Measurements from ENCODE around the gene CRB2.

The CRB2 gene

GRCh38 chr9:123337971-123338370 is 18.0 kb upstream of the CRB2 start:
- Histone ChIP-seq H3K27ac (ENCODE audit: low read depth, low read length) (no peak overlapping the region), H3K36me3 (ENCODE audit: control insufficient read depth in 5 of 5, insufficient read depth in 5 of 5, low read length in 5 of 5) (no peaks in the 10 kb centered on the region), H3K4me1 (ENCODE audit: control insufficient read depth in 5 of 5, insufficient read depth in 5 of 5, low read length in 5 of 5) (peaks cover 0 to 24% (median 13%) of the 10 kb centered on the region in 5 donors), H3K4me3 (ENCODE audit: low read depth in 1 of 5, low read length in 5 of 5) (no peak overlapping the region), H3K27me3 (ENCODE audit: control insufficient read depth in 5 of 5, insufficient read depth in 4 of 5, low read length in 5 of 5) (peaks cover 0 to 20% (median 9%) of the 10 kb centered on the region in 5 donors), H3K9ac (ENCODE audit: low read length in 5 of 5) (no peak overlapping the region), H3K9me3 (ENCODE audit: control insufficient read depth in 5 of 5, low read length in 5 of 5) (no peaks in the 10 kb centered on the region)

GRCh38 chr9:123338710-123339665 is 17.0 kb upstream of the CRB2 start:
- H3K27ac ChIP-seq (ENCODE audit: low read depth, low read length): no peak overlapping the region
- H3K9me3 ChIP-seq (ENCODE audit: control insufficient read depth in 5 of 5, low read length in 5 of 5): no peaks in the 10 kb centered on the region
- H3K36me3 ChIP-seq (ENCODE audit: control insufficient read depth in 5 of 5, insufficient read depth in 5 of 5, low read length in 5 of 5): no peaks in the 10 kb centered on the region
- peaks cover 0 to 24% (median 13%) of the 10 kb centered on the region in 5 donors for H3K4me1 ChIP-seq (ENCODE audit: control insufficient read depth in 5 of 5, insufficient read depth in 5 of 5, low read length in 5 of 5)
- peaks cover 0 to 20% (median 9%) of the 10 kb centered on the region in 5 donors for H3K27me3 ChIP-seq (ENCODE audit: control insufficient read depth in 5 of 5, insufficient read depth in 4 of 5, low read length in 5 of 5)
- peak overlapping the region in 1 of 5 donors; percentile 51 for H3K9ac ChIP-seq (ENCODE audit: low read length in 5 of 5)
- peak overlapping the region; percentile 23 to 57 (median 37) for H3K4me3 ChIP-seq (ENCODE audit: low read depth in 1 of 5, low read length in 5 of 5)

- Histone ChIP-seq H3K4me3 (ENCODE audit: low read depth in 1 of 5, low read length in 5 of 5) (peak overlapping the region in 4 of 5 donors; percentile 23 to 57 (median 46)), H3K9ac (ENCODE audit: low read length in 5 of 5) (peak overlapping the region in 1 of 5 donors; percentile 51), H3K27ac (ENCODE audit: low read depth, low read length) (no peak overlapping the region), H3K27me3 (ENCODE audit: control insufficient read depth in 5 of 5, insufficient read depth in 4 of 5, low read length in 5 of 5) (peaks cover 0 to 20% (median 9%) of the 10 kb centered on the region in 5 donors), H3K36me3 (ENCODE audit: control insufficient read depth in 5 of 5, insufficient read depth in 5 of 5, low read length in 5 of 5) (no peaks in the 10 kb centered on the region), H3K9me3 (ENCODE audit: control insufficient read depth in 5 of 5, low read length in 5 of 5) (no peaks in the 10 kb centered on the region), H3K4me1 (ENCODE audit: control insufficient read depth in 5 of 5, insufficient read depth in 5 of 5, low read length in 5 of 5) (peaks cover 0 to 24% (median 13%) of the 10 kb centered on the region in 5 donors)
These were observed 16.1 kb upstream of the CRB2 start for GRCh38 chr9:123339666-123340510.

GRCh38 chr9:123341816-123342215 is 14.2 kb upstream of the CRB2 start:
- Histone ChIP-seq H3K4me1 (ENCODE audit: control insufficient read depth in 5 of 5, insufficient read depth in 5 of 5, low read length in 5 of 5) (peaks cover 0 to 19% (median 8%) of the 10 kb centered on the region in 5 donors), H3K27ac (ENCODE audit: low read depth, low read length) (no peak overlapping the region), H3K36me3 (ENCODE audit: control insufficient read depth in 5 of 5, insufficient read depth in 5 of 5, low read length in 5 of 5) (no peaks in the 10 kb centered on the region), H3K9me3 (ENCODE audit: control insufficient read depth in 5 of 5, low read length in 5 of 5) (no peaks in the 10 kb centered on the region), H3K9ac (ENCODE audit: low read length in 5 of 5) (no peak overlapping the region), H3K27me3 (ENCODE audit: control insufficient read depth in 5 of 5, insufficient read depth in 4 of 5, low read length in 5 of 5) (peaks cover 0 to 20% (median 9%) of the 10 kb centered on the region in 5 donors), H3K4me3 (ENCODE audit: low read depth in 1 of 5, low read length in 5 of 5) (no peak overlapping the region)

- Histone ChIP-seq H3K4me3 (ENCODE audit: low read depth in 1 of 5, low read length in 5 of 5) (no peak overlapping the region), H3K27ac (ENCODE audit: low read depth, low read length) (no peak overlapping the region), H3K9me3 (ENCODE audit: control insufficient read depth in 5 of 5, low read length in 5 of 5) (no peaks in the 10 kb centered on the region), H3K4me1 (ENCODE audit: control insufficient read depth in 5 of 5, insufficient read depth in 5 of 5, low read length in 5 of 5) (peaks cover 0 to 19% (median 8%) of the 10 kb centered on the region in 5 donors), H3K27me3 (ENCODE audit: control insufficient read depth in 5 of 5, insufficient read depth in 4 of 5, low read length in 5 of 5) (peaks cover 0 to 20% (median 9%) of the 10 kb centered on the region in 5 donors), H3K36me3 (ENCODE audit: control insufficient read depth in 5 of 5, insufficient read depth in 5 of 5, low read length in 5 of 5) (no peaks in the 10 kb centered on the region), H3K9ac (ENCODE audit: low read length in 5 of 5) (no peak overlapping the region)
These were observed 13.8 kb upstream of the CRB2 start for GRCh38 chr9:123342247-123342646.

GRCh38 chr9:123343443-123344191 is 12.4 kb upstream of the CRB2 start:
- H3K4me3 ChIP-seq (ENCODE audit: low read depth in 1 of 5, low read length in 5 of 5): no peak overlapping the region
- no peak overlapping the region for H3K27ac ChIP-seq (ENCODE audit: low read depth, low read length)
- peaks cover 0 to 29% (median 13%) of the 10 kb centered on the region in 5 donors for H3K27me3 ChIP-seq (ENCODE audit: control insufficient read depth in 5 of 5, insufficient read depth in 4 of 5, low read length in 5 of 5)
- peaks cover 0 to 19% (median 8%) of the 10 kb centered on the region in 5 donors for H3K4me1 ChIP-seq (ENCODE audit: control insufficient read depth in 5 of 5, insufficient read depth in 5 of 5, low read length in 5 of 5)
- no peaks in the 10 kb centered on the region for H3K36me3 ChIP-seq (ENCODE audit: control insufficient read depth in 5 of 5, insufficient read depth in 5 of 5, low read length in 5 of 5)
- H3K9me3 ChIP-seq (ENCODE audit: control insufficient read depth in 5 of 5, low read length in 5 of 5): no peaks in the 10 kb centered on the region
- H3K9ac ChIP-seq (ENCODE audit: low read length in 5 of 5): no peak overlapping the region

- no peaks in the 10 kb centered on the region for H3K9me3 ChIP-seq (ENCODE audit: control insufficient read depth in 5 of 5, low read length in 5 of 5)
- H3K4me3 ChIP-seq (ENCODE audit: low read depth in 1 of 5, low read length in 5 of 5): no peak overlapping the region
- no peak overlapping the region for H3K27ac ChIP-seq (ENCODE audit: low read depth, low read length)
- no peaks in the 10 kb centered on the region for H3K36me3 ChIP-seq (ENCODE audit: control insufficient read depth in 5 of 5, insufficient read depth in 5 of 5, low read length in 5 of 5)
- peaks cover 5 to 29% (median 17%) of the 10 kb centered on the region in 5 donors for H3K27me3 ChIP-seq (ENCODE audit: control insufficient read depth in 5 of 5, insufficient read depth in 4 of 5, low read length in 5 of 5)
- peaks cover 0 to 12% (median 4%) of the 10 kb centered on the region in 5 donors for H3K4me1 ChIP-seq (ENCODE audit: control insufficient read depth in 5 of 5, insufficient read depth in 5 of 5, low read length in 5 of 5)
- no peak overlapping the region for H3K9ac ChIP-seq (ENCODE audit: low read length in 5 of 5)
These were observed 11.6 kb upstream of the CRB2 start for GRCh38 chr9:123344192-123344949.

- Histone ChIP-seq H3K27me3 (ENCODE audit: control insufficient read depth in 5 of 5, insufficient read depth in 4 of 5, low read length in 5 of 5) (peaks cover 5 to 26% (median 17%) of the 10 kb centered on the region in 5 donors), H3K9ac (ENCODE audit: low read length in 5 of 5) (no peak overlapping the region), H3K4me1 (ENCODE audit: control insufficient read depth in 5 of 5, insufficient read depth in 5 of 5, low read length in 5 of 5) (peaks cover 0 to 10% (median 3%) of the 10 kb centered on the region in 5 donors), H3K4me3 (ENCODE audit: low read depth in 1 of 5, low read length in 5 of 5) (no peak overlapping the region), H3K9me3 (ENCODE audit: control insufficient read depth in 5 of 5, low read length in 5 of 5) (no peaks in the 10 kb centered on the region), H3K27ac (ENCODE audit: low read depth, low read length) (no peak overlapping the region), H3K36me3 (ENCODE audit: control insufficient read depth in 5 of 5, insufficient read depth in 5 of 5, low read length in 5 of 5) (no peaks in the 10 kb centered on the region)
These were observed 10.4 kb upstream of the CRB2 start for GRCh38 chr9:123345567-123345955.

GRCh38 chr9:123346026-123346425 is 10.0 kb upstream of the CRB2 start:
- peaks cover 0 to 12% (median 3%) of the 10 kb centered on the region in 5 donors for H3K4me1 ChIP-seq (ENCODE audit: control insufficient read depth in 5 of 5, insufficient read depth in 5 of 5, low read length in 5 of 5)
- H3K9ac ChIP-seq (ENCODE audit: low read length in 5 of 5): no peak overlapping the region
- no peak overlapping the region for H3K27ac ChIP-seq (ENCODE audit: low read depth, low read length)
- peaks cover 5 to 26% (median 17%) of the 10 kb centered on the region in 5 donors for H3K27me3 ChIP-seq (ENCODE audit: control insufficient read depth in 5 of 5, insufficient read depth in 4 of 5, low read length in 5 of 5)
- no peaks in the 10 kb centered on the region for H3K9me3 ChIP-seq (ENCODE audit: control insufficient read depth in 5 of 5, low read length in 5 of 5)
- no peak overlapping the region for H3K4me3 ChIP-seq (ENCODE audit: low read depth in 1 of 5, low read length in 5 of 5)
- H3K36me3 ChIP-seq (ENCODE audit: control insufficient read depth in 5 of 5, insufficient read depth in 5 of 5, low read length in 5 of 5): no peaks in the 10 kb centered on the region

All from subcutaneous abdominal adipose tissue (tissue), 5 donors.